AG04449 (cell line): Measurements from ENCODE around the gene LBP.

Source experiments
- CTCF ChIA-PET: fragments of 350-600 bp; formaldehyde crosslinking; extraction: SDS; loops from one replicate; lab custom pipeline; 2021; ENCODE audit warnings: antibody characterized with exemption; lab: Yijun Ruan, JAX
- POLR2A ChIA-PET: fragments of 400-600, 350-600 bp; formaldehyde crosslinking; extraction: SDS; loops from one replicate; lab custom pipeline; 2020; ENCODE audit warnings: antibody characterized with exemption, inconsistent platforms; lab: Yijun Ruan, JAX
- DNase-seq: peaks from one replicate; pipeline ENCODE4 v3.0.0-alpha.2; 2010; ENCODE audit warnings: low read depth, low spot score
- H3K4me3 ChIP-seq: 2 replicates; pipeline ENCODE4 v1.5.1; 2011; ENCODE audit warnings: low read depth, mild to moderate bottlenecking, control low read depth, low read length
- CTCF ChIP-seq: IDR thresholded peaks from one replicate; pipeline ENCODE4 v1.5.1; 2011; ENCODE audit warnings: mild to moderate bottlenecking, moderate library complexity, low read length, control low read depth, inconsistent platforms; ENCODE audit not compliant: insufficient read depth; ENCODE audit errors: missing control alignments

The LBP gene, protein sequence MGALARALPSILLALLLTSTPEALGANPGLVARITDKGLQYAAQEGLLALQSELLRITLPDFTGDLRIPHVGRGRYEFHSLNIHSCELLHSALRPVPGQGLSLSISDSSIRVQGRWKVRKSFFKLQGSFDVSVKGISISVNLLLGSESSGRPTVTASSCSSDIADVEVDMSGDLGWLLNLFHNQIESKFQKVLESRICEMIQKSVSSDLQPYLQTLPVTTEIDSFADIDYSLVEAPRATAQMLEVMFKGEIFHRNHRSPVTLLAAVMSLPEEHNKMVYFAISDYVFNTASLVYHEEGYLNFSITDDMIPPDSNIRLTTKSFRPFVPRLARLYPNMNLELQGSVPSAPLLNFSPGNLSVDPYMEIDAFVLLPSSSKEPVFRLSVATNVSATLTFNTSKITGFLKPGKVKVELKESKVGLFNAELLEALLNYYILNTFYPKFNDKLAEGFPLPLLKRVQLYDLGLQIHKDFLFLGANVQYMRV

GRCh38 chr20:38346247-38346651 lies at the start of gene LBP:
LBP (plus strand) TSS chr20:38346482; CDS start chr20:38346517, 35 bp downstream.
- DNase-seq = no peak
- ChIA-PET CTCF (interaction anchor here (1.2 to 1.4 kb wide), 2 partner anchors 10 to 60 kb away, joined by 3 to 5 read pairs; no protein-coding TSS in a partner anchor), POLR2A (no interaction called here)
- H3K4me3 ChIP-seq = no peak within 1 kb of the TSS
- no peak for TF ChIP-seq CTCF

DNA sequence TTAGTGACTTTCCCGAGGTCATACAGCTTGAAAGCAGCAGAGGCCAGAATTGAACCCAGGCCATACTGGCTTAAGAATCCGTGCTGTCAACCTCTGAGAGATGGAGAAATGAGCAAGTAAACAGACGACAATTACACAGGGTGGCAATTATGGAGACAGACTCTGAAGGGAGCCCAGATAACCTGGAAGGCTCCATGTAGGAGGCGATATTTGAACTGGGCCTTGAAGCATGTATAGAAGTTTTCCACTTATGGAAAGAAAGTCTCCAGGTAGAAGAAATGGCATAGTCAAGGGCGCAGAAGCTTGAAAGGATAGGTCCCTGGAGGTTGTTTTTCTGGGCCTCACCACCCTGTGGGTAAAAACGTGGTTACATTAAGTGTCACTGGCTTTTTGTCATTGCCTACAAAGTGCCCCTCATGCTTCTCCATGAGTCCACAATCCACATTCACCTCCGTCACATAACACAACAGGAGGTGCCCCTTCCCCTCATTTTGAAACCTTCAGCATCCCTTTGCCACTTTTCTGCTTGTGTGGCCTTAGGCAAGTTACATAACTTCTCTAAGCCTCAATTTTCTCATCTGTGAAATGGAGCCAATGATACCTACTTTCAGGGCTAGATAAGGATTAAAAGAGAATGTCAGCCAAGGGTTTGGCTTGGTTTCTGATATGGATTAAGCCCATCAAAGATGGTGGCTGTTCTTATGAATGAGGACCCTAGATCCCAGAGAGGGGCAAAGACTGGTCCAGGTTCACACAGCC lies 48.2 kb upstream of the LBP start:
- DNase-seq = no peak
- CTCF ChIA-PET = interaction anchor here (1.3 to 15.7 kb wide), 3 partner anchors 10 to 240 kb away, joined by 4 to 250 read pairs (median 5); no protein-coding TSS in a partner anchor

GRCh38 chr20:38298768-38299288 lies 47.5 kb upstream of the LBP start:
- no peak for TF ChIP-seq CTCF
- no peak for DNase-seq
- H3K4me3 ChIP-seq = no peak overlapping the region
- CTCF ChIA-PET = interaction anchor here (0.7 to 15.7 kb wide), 5 partner anchors 10 to 241 kb away, joined by 3 to 250 read pairs (median 4); no protein-coding TSS in a partner anchor
- POLR2A ChIA-PET = no interaction called here

More for the DNA sequence above, 48.2 kb upstream of the LBP start:
- POLR2A ChIA-PET = no interaction called here
- H3K4me3 ChIP-seq = no peak overlapping the region
- TF ChIP-seq CTCF = no peak

GRCh38 chr20:38299963-38300362 lies 46.3 kb upstream of the LBP start:
- TF ChIP-seq CTCF = no peak
- H3K4me3 ChIP-seq = no peak overlapping the region
- ChIA-PET CTCF (interaction anchor here (0.9 to 15.7 kb wide), 4 partner anchors 9 to 242 kb away, joined by 3 to 250 read pairs (median 4); no protein-coding TSS in a partner anchor), POLR2A (no interaction called here)
- DNase-seq = no peak

DNA sequence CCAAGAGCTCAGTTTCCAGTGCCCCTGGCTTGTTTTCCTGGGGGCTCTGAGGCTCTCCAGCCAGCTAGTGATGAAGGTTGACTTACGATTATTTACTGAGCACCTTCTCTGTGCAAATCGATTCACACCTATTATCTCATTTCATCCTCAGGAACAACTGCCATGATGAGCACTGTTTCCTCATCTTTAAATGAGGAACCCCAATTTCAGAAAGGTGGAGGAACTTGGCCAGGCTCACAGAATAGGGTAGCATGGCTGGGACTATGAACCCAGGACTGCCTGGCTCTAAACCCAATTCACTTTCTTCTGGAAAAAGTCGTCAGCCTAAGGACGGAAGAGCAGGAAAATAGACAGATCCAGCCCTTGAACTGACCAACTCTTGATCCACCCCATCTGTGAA lies 45.8 kb upstream of the LBP start:
- no peak overlapping the region for H3K4me3 ChIP-seq
- no peak for TF ChIP-seq CTCF
- ChIA-PET CTCF (interaction anchor here (0.9 to 15.7 kb wide), 5 partner anchors 9 to 243 kb away, joined by 3 to 250 read pairs (median 4); no protein-coding TSS in a partner anchor), POLR2A (no interaction called here)
- DNase-seq = no peak
